Subcutaneous adipose tissue (tissue), 4 donors: ENCODE data around the gene HTRA2. TPM values are rescaled to one million over a fixed set of nuclear protein-coding genes. Genes with fewer than 3 reads are reported as not detected.

Experiments
- total RNA-seq, 4 donors: library from RNA; depleted of rRNA; stranded (reverse); fragments of >200 nt; gene quantifications; one replicate each; pipeline ENCODE4 v1.1.0, GENCODE V29; 2016
- TF ChIP-seq, protein P1 (sequence below): fragments of 450-650 bp; IDR thresholded peaks from one replicate; pipeline ENCODE4 v1.5.1; 2016; ENCODE audit warnings: low read depth, mild to moderate bottlenecking, control low read depth, antibody characterized with exemption, moderate library complexity

Gene HTRA2
- total RNA-seq, 4 donors from 2014 or later: 15.2 to 43.8 (median 42.9) TPM

DNA sequence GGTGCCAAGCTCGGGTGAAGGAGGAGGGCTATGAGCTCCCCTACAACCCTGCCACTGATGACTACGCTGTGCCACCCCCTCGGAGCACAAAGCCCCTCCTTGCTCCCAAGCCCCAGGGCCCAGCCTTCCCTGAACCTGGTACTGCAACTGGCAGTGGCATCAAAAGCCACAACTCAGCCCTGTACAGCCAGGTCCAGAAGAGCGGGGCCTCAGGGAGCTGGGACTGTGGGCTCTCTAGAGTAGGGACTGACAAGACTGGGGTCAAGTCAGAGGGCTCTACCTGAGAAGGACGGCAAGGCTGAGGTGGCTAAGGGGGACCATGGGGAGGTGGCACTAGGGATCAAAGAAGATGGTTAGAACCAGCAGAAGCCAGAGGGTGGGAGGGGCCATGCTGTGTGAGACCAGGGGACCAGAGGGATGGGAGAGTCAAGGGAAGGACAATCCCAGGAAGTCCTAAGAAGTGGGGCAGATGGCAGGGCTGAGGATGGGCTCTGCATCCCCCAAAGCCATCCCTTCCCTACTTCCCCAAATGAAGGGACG is 27.2 kb downstream of the HTRA2 start:
- TF ChIP-seq, protein P1, sequence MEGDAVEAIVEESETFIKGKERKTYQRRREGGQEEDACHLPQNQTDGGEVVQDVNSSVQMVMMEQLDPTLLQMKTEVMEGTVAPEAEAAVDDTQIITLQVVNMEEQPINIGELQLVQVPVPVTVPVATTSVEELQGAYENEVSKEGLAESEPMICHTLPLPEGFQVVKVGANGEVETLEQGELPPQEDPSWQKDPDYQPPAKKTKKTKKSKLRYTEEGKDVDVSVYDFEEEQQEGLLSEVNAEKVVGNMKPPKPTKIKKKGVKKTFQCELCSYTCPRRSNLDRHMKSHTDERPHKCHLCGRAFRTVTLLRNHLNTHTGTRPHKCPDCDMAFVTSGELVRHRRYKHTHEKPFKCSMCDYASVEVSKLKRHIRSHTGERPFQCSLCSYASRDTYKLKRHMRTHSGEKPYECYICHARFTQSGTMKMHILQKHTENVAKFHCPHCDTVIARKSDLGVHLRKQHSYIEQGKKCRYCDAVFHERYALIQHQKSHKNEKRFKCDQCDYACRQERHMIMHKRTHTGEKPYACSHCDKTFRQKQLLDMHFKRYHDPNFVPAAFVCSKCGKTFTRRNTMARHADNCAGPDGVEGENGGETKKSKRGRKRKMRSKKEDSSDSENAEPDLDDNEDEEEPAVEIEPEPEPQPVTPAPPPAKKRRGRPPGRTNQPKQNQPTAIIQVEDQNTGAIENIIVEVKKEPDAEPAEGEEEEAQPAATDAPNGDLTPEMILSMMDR: no peak

DNA sequence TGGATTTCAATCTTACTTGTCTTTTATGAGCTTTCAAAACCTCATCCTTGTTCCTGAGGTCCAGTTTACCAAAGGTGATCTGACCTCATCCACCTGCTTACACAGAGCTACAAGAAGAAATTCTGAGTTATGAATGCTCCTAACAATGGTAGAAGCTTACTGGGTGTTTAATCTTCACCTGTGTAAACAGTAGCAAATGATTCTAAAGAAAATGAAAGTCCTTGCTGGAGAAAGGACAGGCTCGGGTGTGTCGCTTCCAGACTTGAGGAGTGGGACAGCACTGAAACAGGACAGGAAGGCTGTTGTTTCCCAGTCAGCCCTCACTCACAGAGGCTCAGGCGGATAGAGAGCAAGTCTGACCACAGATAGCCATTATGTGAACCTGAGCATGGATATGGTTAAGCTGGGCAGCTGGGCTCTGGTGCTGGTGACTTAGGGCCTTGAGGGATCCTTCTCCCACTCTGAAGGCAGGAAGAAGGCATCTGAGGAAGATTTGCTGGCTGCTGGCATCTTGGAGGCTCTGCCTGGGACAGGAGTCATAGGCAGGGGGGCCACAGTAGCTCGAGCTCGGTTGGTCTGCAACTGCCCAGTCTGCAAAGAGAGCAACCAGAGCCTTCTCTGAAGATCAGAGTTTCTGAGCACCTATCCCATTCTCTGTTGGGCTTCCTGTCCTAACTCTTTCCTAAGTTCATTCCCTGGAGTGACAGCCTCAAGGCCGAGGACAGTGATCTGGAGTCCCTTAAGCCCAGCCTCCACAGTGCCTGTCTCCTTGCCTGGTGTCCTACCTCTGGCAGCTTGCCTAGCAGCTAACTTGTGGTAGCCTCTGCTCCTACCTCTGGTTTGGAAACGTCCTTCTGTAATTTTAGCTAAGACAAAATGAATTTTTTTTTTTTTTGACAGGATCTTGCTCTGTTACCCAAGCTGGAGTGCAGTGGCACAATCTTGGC is 28.8 kb downstream of the HTRA2 start:
- TF ChIP-seq, protein P1: no peak

DNA sequence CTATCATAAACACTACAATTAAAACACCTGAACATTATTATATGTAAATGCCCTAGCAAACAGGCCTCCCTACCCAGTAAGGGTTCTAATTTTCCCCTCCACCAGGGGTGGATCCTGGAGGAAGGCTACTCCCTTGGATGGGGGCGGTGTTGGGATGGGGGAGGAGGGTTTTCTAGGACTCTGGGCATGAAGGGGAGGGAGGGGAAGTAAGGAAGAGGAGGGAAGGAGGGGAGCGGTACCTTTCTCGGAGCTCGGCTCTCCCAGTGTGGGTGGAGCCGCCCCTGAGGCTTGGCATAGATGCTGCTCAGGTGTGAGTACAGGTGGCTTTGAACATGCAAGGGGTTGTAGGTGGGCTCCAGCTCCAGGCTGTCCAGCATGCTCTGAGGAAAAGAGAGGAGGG is 30.2 kb downstream of the HTRA2 start:
- TF ChIP-seq, protein P1: no peak

DNA sequence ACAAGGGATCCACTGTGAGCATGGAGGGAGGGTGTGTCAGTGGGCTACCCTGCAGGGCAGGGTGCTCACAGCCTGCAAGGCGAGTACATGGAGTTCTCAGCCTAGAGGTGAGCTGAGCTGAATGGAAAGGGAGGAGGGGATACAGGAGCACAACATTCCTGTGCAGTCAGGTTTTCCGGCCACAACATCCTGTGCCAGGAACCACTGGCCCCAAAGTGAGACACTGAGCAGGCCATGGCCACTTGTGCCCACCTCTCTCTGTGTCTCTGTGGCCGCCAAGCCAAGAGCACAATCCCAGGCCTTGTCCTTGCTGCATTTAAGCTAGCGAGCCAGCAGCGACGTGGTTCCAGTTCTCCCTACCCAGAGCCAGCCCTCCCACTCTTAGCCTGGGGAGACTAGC is 30.9 kb downstream of the HTRA2 start:
- TF ChIP-seq, protein P1: no peak

DNA sequence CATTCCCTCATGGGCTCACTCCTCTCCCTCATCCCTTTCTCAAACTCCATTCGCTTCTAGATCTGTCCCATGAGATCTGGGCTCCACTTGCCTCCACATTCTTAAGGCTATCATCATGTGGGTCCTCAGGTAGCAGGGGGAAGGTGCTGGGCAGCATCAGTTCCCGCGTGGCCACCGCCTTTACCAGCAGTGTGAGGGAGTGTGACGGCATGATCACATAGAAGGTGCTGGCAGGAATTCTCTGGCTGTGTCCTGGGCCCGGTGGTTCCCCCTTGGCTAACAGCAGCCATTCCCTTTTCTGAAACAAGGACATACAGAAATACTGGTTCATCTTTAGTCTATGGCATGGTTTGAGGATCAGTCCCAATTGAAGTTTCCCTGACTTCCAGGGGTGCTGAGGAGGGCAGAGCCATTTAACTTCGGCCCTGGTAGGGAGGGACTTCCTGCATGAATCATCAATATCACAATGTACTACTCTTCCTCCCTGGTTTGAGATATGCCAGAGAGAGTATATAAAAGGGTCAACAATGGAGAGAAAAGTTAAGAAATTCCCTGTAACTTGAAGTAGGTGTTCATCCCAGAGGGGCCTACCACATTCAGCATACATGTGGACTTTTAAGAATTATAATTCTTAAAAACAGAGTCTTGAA is 32.5 kb downstream of the HTRA2 start:
- TF ChIP-seq, protein P1: no peak

DNA sequence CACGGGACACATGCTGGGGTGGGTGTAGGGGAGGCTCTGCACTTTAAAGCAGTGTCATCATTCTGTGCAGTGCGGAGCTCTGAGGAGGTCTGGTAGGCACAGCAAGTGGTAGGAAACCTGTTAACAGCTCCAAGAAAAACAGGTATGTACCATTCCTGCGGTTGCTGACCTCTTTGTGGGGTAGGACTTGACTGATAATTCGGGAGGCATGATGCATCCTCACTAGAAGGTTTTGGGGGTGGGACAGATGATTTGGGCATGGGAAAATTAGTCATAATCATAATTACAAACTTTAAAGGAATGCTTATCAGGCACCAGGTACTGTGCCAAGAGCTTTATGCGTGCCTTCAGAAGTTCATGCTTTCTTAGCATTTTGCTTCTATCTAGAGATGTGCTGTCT is 34.5 kb downstream of the HTRA2 start:
- TF ChIP-seq, protein P1: no peak
